ENCODE measurements around the gene PML. TPM values are rescaled to one million over a fixed set of nuclear protein-coding genes. Genes with fewer than 3 reads are reported as not detected.
"Not testable (repeated sequence)": the region's sequence is repeated elsewhere in the genome, so short reads cannot be mapped to it uniquely, and the experiment has no call there.

PML gene
- total RNA-seq, 2 experiments from 2014 or later, result 72.6 to 75.4 TPM

DNA sequence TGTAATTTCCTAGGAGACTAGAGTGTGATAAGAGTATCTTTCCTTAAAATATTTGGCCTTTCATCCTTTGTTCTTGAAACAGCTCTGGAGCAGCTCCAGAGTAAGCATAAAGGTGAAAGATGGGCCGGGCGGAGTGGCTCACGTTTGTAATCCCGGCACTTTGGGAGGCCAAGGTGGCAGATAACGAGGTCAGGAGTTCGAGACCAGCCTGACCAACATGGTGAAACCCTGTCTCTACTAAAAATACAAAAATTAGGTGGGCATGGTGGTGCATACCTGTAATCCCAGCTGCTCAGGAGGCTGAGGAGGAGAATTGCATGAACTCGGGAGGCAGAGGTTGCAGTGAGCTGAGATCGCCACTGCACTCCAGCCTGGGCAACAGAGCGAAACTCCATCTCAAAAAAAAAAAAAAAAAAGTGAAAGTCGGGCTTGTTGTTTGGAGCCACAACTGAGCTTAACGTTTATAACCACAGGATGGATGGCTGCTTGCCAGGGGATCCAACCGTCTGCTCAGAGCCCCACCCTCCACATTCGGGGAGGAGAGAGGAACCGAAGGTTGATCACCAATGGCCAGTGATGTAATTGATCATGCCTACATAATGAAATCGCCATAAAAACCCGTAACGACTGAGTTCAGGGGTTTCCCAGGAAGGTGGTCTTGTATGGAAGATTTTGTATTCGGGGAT lies 18.9 kb upstream of the PML start:
- DNase-seq, result peak; percentile 62
- Mint-ChIP-seq H3K27ac (peak overlapping the region; percentile 43), H3K4me1 (peaks cover 30% of the 10 kb centered on the region), H3K27me3 (peaks cover 12% of the 10 kb centered on the region)
- peak; percentile 20 for ATAC-seq
- ChIA-PET POLR2A (interaction anchor here (1.7 kb wide), 1 partner anchor 31 kb away, joined by 3 read pairs; no protein-coding TSS in a partner anchor), CTCF (interaction anchor here (0.7 to 6.7 kb wide), 12 partner anchors 10 to 672 kb away, joined by 3 to 57 read pairs (median 3); partner anchors contain the start of gene PML)
- not testable (repeated sequence) for H3K9me3 Mint-ChIP-seq (ENCODE audit: low read depth); H3K36me3 Mint-ChIP-seq (ENCODE audit: low read depth); H3K4me3 Mint-ChIP-seq
- intact Hi-C loops (cut with DNase I, micrococcal nuclease), result loop anchor here in 1 of 2 experiments (5.0 kb wide), 1 partner anchor 62 kb away; no protein-coding TSS in a partner anchor

- intact Hi-C loops (cut with DNase I, micrococcal nuclease), result loop anchor here in 1 of 2 experiments (5.0 kb wide), 1 partner anchor 58 kb away; no protein-coding TSS in a partner anchor
- Mint-ChIP-seq H3K4me1 (peaks cover 46% of the 10 kb centered on the region), H3K4me3 (no peak overlapping the region), H3K9me3 (ENCODE audit: low read depth) (peaks cover 4% of the 10 kb centered on the region), H3K27ac (no peak overlapping the region), H3K36me3 (ENCODE audit: low read depth) (peaks cover under 1% of the 10 kb centered on the region), H3K27me3 (peaks cover 12% of the 10 kb centered on the region)
- DNase-seq (no peak), ATAC-seq (no peak)
- ChIA-PET POLR2A (no interaction called here), CTCF (interaction anchor here (1.1 kb wide), 1 partner anchor 51 kb away, joined by 4 read pairs; no protein-coding TSS in a partner anchor)
These were observed 15.6 kb upstream of the PML start for GRCh38 chr15:73978896-73979295.

- intact Hi-C loops (cut with DNase I, micrococcal nuclease), result loop anchor here in 1 of 2 experiments (5.0 kb wide), 1 partner anchor 58 kb away; no protein-coding TSS in a partner anchor
- H3K4me1 Mint-ChIP-seq, result peaks cover 41% of the 10 kb centered on the region
- ChIA-PET POLR2A (no interaction called here), CTCF (interaction anchor here (0.5 kb wide), 1 partner anchor 591 kb away, joined by 3 read pairs; no protein-coding TSS in a partner anchor)
- H3K9me3 Mint-ChIP-seq (ENCODE audit: low read depth), result no peaks in the 10 kb centered on the region
- H3K27me3 Mint-ChIP-seq, result peaks cover 8% of the 10 kb centered on the region
- no peak overlapping the region for H3K4me3 Mint-ChIP-seq
- DNase-seq (no peak), ATAC-seq (no peak)
- peaks cover 5% of the 10 kb centered on the region for H3K36me3 Mint-ChIP-seq (ENCODE audit: low read depth)
- H3K27ac Mint-ChIP-seq, result no peak overlapping the region
These were observed 14.9 kb upstream of the PML start for GRCh38 chr15:73979636-73980035.

- ChIA-PET POLR2A (no interaction called here), CTCF (interaction anchor here (0.9 to 1.8 kb wide), 6 partner anchors 9 to 25 kb away, joined by 3 to 8 read pairs (median 4); partner anchors contain the start of genes PML and STOML1)
- intact Hi-C loops (cut with DNase I, micrococcal nuclease), result no loop called here
- Mint-ChIP-seq H3K27ac (peak overlapping the region; percentile 93), H3K36me3 (ENCODE audit: low read depth) (peaks cover 8% of the 10 kb centered on the region), H3K9me3 (ENCODE audit: low read depth) (no peaks in the 10 kb centered on the region), H3K4me3 (peak overlapping the region; percentile 52), H3K4me1 (peaks cover 25% of the 10 kb centered on the region), H3K27me3 (no peaks in the 10 kb centered on the region)
- ATAC-seq (peak; percentile 58), DNase-seq (peak; percentile 50)
These were observed 12.7 kb upstream of the PML start for GRCh38 chr15:73981761-73982221.

DNA sequence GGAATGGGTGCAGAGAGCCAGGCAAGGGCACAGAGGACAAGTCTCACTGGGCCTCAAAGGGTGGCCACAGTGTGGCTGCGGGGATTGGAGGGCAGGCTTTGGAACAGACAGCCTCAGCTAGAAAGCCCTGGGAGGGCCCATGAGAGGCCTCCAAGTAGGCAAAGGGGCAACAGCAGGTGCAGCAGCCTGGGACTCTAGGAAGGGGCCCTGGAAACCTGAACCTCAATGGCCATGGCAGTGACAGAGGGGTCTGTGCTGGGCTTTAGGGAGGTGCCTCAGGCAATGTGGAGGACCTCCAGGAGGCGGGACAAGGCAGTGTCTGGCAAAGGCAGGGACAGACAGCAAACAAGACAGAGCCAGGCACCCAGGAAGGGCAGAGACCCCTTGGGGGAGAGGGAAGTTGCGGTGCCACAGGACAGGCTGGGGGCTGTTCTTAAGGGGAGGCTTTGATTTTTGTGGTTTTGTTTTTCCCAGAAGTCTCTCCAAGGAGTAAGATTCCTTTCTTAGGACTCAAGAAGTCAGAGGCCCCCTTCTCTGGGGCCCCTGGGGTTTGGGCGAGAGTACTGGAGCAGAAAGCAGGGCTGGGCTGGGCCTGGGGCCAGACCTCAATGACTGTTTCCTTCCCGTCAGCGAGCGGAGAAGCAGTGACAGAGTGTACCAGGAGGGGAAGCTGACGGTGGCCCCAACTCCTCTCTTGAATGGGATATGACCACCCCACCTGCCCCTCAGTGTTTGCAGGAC lies 12.1 kb upstream of the PML start:
- H3K27me3 Mint-ChIP-seq, result no peaks in the 10 kb centered on the region
- peaks cover 25% of the 10 kb centered on the region for H3K4me1 Mint-ChIP-seq
- intact Hi-C loops (cut with DNase I, micrococcal nuclease), result no loop called here
- H3K4me3 Mint-ChIP-seq, result peak overlapping the region; percentile 52
- H3K36me3 Mint-ChIP-seq (ENCODE audit: low read depth), result peaks cover 8% of the 10 kb centered on the region
- POLR2A ChIA-PET, result interaction anchor here (0.6 kb wide), 1 partner anchor 1587 kb away, joined by 3 read pairs; no protein-coding TSS in a partner anchor
- no peaks in the 10 kb centered on the region for H3K9me3 Mint-ChIP-seq (ENCODE audit: low read depth)
- H3K27ac Mint-ChIP-seq, result peak overlapping the region; percentile 93
- DNase-seq, result peak; percentile 78
- ATAC-seq, result peak; percentile 81
- CTCF ChIA-PET, result interaction anchor here (0.8 to 1.8 kb wide), 4 partner anchors 9 to 180 kb away, joined by 3 to 8 read pairs (median 6); partner anchors contain the start of genes PML and STOML1

DNA sequence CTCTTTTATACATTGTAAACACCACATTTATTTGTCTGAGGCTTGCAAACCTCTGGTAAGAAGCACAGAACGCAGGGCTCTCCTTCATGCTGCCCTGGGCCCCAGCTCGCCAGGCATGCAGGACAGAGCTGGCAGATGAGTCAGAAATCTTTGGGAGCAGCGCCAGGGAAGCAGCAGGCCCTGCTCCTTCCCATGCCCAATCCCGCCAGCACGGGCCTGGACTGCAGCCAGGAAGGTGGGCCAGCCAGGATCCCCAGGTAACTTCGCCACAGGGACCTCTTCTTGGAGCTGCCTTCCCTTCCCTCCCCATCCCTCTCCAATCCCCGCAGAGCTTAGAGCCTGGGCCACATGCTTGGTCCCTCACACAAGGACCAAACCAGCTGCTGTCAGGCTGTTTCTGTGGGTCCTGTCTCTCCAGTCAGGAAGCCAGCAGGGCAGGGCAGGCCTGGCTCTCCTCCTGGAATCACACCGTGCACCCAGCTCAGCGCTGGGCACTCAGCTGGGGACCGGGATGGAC lies 11.2 kb upstream of the PML start:
- H3K27ac Mint-ChIP-seq, result peak overlapping the region; percentile 93
- ATAC-seq (no peak), DNase-seq (no peak)
- intact Hi-C loops (cut with DNase I, micrococcal nuclease), result no loop called here
- peaks cover 28% of the 10 kb centered on the region for H3K4me1 Mint-ChIP-seq
- peaks cover 8% of the 10 kb centered on the region for H3K36me3 Mint-ChIP-seq (ENCODE audit: low read depth)
- no peaks in the 10 kb centered on the region for H3K27me3 Mint-ChIP-seq
- CTCF ChIA-PET, result interaction anchor here (0.6 to 0.8 kb wide), 4 partner anchors 9 to 180 kb away, joined by 3 to 5 read pairs (median 3); no protein-coding TSS in a partner anchor
- H3K9me3 Mint-ChIP-seq (ENCODE audit: low read depth), result no peaks in the 10 kb centered on the region
- POLR2A ChIA-PET, result no interaction called here
- H3K4me3 Mint-ChIP-seq, result no peak overlapping the region

- POLR2A ChIA-PET, result no interaction called here
- Mint-ChIP-seq H3K27ac (peak overlapping the region; percentile 45), H3K36me3 (ENCODE audit: low read depth) (peaks cover 8% of the 10 kb centered on the region), H3K9me3 (ENCODE audit: low read depth) (no peaks in the 10 kb centered on the region), H3K27me3 (no peaks in the 10 kb centered on the region), H3K4me1 (peaks cover 28% of the 10 kb centered on the region), H3K4me3 (no peak overlapping the region)
- CTCF ChIA-PET, result interaction anchor here (0.7 to 0.8 kb wide), 2 partner anchors 10 to 18 kb away, joined by 3 read pairs; no protein-coding TSS in a partner anchor
- no peak for DNase-seq
- no peak for ATAC-seq
- intact Hi-C loops (cut with DNase I, micrococcal nuclease), result no loop called here
These were observed 10.7 kb upstream of the PML start for GRCh38 chr15:73983773-73984172.

- ATAC-seq, result no peak
These were observed 10.1 kb upstream of the PML start for GRCh38 chr15:73984208-73984979.

DNA sequence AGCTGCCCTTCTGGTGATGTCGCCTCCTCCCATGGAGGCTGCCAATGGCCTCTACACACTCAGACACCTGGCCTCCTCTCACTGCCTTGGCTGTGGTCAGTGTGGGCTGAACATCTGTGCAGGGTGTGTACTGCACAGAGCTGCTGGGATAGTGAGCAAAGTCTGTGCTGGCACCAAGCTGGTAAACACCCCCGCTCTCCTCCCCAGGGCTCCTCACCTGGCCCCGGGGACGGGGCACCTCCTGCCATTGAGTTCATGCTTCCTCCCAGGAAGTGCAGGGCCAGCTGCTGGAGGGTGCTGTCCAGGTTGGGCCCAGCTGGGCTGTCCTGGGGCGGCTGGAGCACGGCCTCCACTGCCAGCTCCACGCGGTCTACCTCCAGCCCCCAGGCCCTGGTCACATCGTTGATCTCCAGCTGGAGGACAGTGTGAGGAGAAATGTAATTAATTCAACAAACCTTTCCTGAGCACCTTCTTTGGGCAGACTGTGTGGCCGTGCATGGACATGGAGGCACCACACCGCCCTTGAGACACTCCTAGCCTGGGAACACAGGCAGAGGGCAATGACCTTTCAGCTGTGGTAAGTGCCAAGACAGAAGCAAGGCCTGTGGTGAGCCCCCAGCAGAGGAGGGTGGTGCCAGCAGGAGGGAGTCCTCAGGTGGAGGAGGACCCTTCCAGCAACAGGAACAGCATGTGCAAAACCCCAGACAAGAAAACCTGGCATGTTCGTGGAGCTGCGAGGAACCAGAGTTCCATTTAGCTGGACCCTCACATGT lies 9.2 kb upstream of the PML start:
- Mint-ChIP-seq H3K27me3 (no peaks in the 10 kb centered on the region), H3K4me1 (peaks cover 25% of the 10 kb centered on the region), H3K27ac (peak overlapping the region; percentile 28), H3K4me3 (no peak overlapping the region), H3K9me3 (ENCODE audit: low read depth) (no peaks in the 10 kb centered on the region), H3K36me3 (ENCODE audit: low read depth) (peaks cover 8% of the 10 kb centered on the region)
- no peak for ATAC-seq
- DNase-seq, result no peak
- intact Hi-C loops (cut with DNase I, micrococcal nuclease), result no loop called here
- ChIA-PET POLR2A (interaction anchor here (1.2 kb wide), 1 partner anchor 9 kb away, joined by 3 read pairs; the partner anchor contains the start of gene PML), CTCF (interaction anchor here (0.6 to 6.3 kb wide), 4 partner anchors 11 to 454 kb away, joined by 3 to 57 read pairs (median 4); no protein-coding TSS in a partner anchor)

More at GRCh38 chr15:73984208-73984979, 10.1 kb upstream of the PML start:
- intact Hi-C loops (cut with DNase I, micrococcal nuclease), result no loop called here
- no peaks in the 10 kb centered on the region for H3K27me3 Mint-ChIP-seq
- CTCF ChIA-PET, result interaction anchor here (6.3 kb wide), 1 partner anchor 12 kb away, joined by 57 read pairs; no protein-coding TSS in a partner anchor
- peak overlapping the region; percentile 45 for H3K27ac Mint-ChIP-seq
- H3K36me3 Mint-ChIP-seq (ENCODE audit: low read depth), result peaks cover 8% of the 10 kb centered on the region
- DNase-seq, result no peak
- POLR2A ChIA-PET, result no interaction called here
- no peaks in the 10 kb centered on the region for H3K9me3 Mint-ChIP-seq (ENCODE audit: low read depth)
- H3K4me1 Mint-ChIP-seq, result peaks cover 25% of the 10 kb centered on the region
- H3K4me3 Mint-ChIP-seq, result no peak overlapping the region
